Amniotic stem cell (primary cell): ENCODE data around the gene C1QL1.

Experiments
- DNase-seq: peaks from one replicate; lab custom pipeline; 2025; lab: John Stamatoyannopoulos, UW

C1QL1 gene

GRCh38 chr17:44968225-44969143 lies at the start of gene C1QL1:
TSS of gene C1QL1 (minus strand) at chr17:44968303. CDS start at chr17:44968048, 255 bp downstream.
- DNase-seq: peak; percentile 78

DNA sequence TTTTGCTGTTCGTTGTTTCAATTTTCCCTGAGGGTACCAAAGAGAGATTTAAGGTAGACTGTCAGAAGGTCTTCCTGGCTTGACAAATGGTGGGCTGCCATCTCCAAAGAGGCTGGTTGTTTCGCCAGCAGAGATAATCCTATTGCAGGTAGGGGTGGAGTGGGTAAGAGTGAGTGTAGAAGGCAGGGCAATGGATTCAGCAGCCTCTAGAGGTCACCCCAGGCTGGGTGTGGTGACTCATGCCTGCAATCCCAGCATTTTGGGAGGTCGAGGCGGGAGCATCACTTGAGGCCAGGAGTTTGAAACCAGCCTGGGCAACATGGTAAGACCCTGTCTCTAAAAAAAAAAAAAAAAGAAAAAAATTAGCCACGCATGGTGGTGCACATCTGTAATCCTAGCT lies 48.7 kb upstream of the C1QL1 start:
- DNase-seq: no peak

DNA sequence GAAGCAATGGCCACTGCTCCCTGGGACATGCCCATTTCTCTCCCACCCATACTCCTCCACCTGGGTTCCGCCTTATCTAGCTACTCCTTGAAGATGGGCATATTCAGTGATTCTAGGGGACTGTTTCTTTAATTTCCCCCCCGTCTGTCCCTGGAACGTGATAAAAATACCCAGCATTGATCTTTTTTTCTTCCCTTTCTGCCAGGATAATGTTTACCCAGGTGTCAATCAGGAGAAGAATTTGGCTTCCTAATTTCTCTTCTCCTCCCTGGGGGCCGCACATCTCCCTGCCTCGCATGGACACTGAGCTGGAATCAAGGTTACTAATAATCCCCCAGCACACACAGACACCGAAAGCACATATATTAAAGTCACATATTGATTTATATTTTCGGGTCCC lies 48.1 kb upstream of the C1QL1 start:
- no peak for DNase-seq

DNA sequence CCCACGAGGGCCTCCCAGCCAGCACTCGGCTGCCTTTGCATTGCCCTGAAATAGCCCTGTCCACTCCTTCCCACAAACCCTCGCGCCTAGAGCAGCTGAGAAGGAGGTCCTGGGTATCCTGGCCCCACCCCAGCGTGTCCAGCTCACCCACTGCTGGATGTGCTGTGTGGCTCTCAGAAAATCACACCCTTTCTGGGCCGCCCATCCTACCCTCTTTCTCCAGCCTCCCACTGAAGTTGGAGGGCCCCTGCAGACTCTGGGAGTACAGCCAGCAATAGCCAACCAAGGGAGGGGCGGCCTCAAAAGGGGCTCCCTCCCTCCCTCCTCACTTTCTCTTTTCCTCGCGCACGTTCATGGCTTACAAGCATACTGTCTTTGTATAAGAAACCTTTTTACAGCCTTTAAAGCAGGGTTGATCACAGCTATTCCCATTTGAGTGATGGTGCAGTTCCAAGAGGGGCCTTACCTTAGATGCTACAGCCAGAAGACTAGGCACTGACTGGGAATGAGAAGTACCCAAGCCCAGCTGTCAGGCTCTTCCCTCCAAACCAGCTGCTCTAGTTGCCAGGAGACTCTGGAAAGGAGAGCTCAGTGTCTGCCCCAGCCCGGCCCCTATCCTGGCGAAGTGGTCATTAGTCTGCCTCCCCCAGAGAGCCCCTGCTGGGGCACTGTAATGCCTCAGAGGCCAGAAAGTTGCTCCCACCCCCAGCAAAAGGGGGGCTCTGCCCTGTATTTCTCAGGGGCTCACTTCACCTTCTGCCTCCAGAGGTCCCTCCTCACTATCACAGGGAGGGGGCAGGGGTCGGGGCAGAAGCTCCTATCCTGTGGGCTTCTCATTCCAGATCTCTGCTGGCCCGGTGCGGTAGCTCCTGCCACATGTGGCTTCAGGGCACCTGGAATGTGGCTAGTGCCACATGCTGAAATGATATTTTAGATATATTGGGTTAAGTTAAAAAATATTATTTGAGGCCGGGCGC lies 45.2 kb upstream of the C1QL1 start:
- DNase-seq: no peak

GRCh38 chr17:45011767-45012166 lies 43.7 kb upstream of the C1QL1 start:
- DNase-seq: no peak

DNA sequence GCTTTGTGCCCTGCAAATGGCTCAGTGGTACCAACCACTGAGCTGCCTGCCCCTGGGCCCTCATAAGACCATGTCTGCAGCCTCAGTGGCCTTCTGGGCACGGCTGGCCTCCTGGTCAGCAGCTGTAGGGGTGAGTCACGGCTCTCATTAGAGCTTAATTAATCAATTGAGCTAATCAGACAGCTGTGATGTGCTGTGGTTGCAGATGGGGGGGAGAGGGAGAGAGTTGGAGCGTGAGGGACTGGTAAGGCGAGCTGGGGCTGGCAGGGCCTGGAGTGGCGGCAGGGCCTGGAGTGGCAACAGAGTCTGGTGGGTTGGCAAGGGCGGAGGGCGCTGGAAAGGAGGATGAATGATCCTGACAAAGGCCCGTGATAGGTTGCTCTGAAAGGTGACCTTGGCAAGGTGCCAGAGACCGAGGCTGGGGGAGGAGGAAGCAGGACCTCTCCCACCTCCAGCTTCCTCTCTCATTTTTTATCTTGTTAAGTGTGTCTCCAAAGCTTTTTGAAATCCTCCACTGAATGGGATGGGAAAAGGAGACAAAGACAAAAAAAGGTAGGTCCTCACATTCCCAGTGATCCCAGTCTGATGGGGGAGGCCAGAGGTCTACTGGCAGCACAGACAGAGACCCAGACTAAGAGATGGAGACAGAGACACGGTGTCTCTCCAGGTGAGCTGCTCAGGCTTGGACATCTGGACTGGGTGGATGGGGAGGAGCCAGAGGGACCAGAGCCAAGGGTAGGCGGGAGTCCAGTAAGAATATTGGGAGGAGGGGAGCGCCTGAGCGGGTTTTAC lies 41.8 kb upstream of the C1QL1 start:
- DNase-seq: no peak

- DNase-seq: no peak
Measured at GRCh38 chr17:45008216-45008615, 40.1 kb upstream of the C1QL1 start.

DNA sequence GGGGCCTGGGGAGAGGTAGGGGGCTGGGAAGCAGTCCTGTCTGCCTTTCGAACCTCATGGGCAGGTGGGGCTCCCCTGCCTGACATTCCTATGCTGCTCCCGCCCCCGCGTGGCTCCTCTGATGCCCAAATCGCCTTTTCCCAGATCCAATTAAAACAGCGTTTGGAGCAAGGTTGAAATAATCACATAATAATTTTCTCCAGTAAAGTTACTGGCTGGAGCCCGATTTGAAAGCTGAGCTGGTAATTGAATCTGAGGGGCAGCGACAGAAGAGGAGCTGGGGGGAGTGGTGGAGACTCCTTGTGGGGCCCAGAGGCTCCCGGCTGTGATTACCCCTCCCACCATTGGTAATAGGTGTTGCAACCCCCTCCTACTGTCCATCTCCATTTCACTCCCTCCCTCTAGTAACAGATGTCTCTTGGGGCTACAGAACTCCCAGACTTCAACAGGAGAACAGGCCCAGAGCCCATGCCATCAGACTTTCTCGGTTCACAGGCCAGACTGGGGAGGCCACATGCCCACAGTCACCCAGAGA lies 38.9 kb upstream of the C1QL1 start:
- DNase-seq: no peak

GRCh38 chr17:45005700-45006099 lies 37.6 kb upstream of the C1QL1 start:
- DNase-seq: no peak

GRCh38 chr17:45004388-45004787 lies 36.3 kb upstream of the C1QL1 start:
- DNase-seq: no peak

DNA sequence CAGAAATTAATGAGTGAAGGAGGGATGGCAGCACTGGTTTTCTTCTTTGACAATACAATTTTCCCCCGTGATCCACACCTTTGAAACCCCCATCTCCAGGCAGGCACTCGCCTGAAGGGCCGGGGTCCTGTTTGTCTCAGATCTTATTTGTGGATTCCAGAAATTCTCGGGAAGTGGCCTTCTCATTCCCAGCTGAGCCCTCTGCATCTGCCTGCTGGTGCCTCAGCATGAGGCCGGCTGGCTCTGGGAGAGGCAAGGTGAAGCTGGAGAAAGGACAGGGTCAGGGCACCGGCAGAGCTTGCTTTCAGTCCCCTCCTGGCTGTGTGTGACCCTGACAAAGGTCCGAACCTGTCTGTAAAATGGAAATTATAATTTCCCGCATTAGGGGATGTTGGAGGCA lies 35.8 kb upstream of the C1QL1 start:
- no peak for DNase-seq

DNA sequence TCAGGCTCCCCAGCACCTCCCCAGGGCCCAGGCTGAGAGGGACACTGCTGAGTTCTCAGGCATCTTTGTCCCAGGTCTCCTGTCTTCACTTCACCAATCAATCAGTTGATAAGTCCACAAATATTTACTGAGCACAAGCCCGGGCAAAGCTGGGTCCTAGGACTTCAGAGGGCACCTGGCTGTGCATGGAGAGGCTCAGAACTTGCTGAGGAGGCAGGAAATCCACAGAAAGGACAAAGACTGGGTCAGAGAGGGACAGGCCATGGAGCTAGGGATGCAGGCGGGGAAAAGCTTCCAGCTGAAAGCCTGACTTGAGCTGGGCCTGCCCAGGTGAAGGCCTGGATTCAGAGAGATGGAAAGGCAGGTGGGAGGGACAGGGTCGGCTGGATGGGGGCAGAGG lies 33.2 kb upstream of the C1QL1 start:
- no peak for DNase-seq

DNA sequence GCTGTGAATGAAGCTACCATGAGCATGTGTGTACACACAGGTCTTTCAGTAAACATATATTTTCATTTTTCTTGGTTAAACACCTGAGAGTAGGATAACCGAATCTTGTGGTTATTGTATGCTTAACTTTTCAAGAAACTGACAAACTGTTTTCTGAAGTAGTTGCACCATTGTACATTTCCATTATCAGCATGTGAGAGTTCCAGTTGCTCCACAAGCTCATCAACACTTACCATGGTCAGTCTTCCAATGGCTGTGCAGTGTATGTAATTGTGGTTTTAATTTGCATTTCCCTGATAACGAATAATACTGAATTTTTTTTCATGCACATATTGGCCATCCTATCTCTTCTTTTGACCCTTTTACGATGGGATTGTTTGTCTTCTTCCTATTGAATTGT lies 31.3 kb upstream of the C1QL1 start:
- no peak for DNase-seq

- DNase-seq: no peak
Measured at GRCh38 chr17:44998646-44999045, 30.5 kb upstream of the C1QL1 start.

GRCh38 chr17:44997733-44998520 lies 29.8 kb upstream of the C1QL1 start:
- no peak for DNase-seq

GRCh38 chr17:44996304-44996703 lies 28.2 kb upstream of the C1QL1 start:
- DNase-seq: no peak

DNA sequence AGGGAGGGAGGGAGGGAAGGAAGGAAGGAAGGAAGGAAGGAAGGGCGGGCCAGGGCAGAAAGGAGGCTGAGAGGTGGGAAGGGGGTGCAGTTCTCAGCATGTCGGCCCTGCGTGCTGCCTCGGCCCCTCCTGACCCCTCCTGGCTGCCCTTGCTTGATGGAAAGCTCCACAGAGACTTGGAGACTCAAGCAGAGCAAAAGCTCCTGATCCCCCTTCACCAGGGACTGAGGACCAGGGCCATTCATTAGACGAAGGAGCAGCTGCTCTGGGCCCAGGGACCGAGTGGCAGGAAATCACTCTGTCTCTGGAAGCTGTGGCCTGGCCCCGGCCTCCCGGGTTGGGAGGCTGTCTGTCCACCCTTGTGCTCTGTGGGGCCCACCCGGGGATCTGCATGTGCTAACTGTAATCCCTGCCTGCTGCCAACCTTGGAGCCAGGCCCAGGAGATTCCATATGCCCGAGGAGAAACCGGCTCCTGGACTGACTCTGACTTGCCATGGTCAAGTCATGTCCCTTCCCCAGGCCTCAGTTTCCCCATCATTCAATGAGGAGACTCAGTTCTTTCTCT lies 27.4 kb upstream of the C1QL1 start:
- DNase-seq: no peak

- no peak for DNase-seq
Measured at GRCh38 chr17:44992242-44992939, 24.3 kb upstream of the C1QL1 start.

GRCh38 chr17:44990994-44991393 lies 22.9 kb upstream of the C1QL1 start:
- DNase-seq: no peak
